Measurements from ENCODE around the gene LRRC19.

The LRRC19 gene

DNA sequence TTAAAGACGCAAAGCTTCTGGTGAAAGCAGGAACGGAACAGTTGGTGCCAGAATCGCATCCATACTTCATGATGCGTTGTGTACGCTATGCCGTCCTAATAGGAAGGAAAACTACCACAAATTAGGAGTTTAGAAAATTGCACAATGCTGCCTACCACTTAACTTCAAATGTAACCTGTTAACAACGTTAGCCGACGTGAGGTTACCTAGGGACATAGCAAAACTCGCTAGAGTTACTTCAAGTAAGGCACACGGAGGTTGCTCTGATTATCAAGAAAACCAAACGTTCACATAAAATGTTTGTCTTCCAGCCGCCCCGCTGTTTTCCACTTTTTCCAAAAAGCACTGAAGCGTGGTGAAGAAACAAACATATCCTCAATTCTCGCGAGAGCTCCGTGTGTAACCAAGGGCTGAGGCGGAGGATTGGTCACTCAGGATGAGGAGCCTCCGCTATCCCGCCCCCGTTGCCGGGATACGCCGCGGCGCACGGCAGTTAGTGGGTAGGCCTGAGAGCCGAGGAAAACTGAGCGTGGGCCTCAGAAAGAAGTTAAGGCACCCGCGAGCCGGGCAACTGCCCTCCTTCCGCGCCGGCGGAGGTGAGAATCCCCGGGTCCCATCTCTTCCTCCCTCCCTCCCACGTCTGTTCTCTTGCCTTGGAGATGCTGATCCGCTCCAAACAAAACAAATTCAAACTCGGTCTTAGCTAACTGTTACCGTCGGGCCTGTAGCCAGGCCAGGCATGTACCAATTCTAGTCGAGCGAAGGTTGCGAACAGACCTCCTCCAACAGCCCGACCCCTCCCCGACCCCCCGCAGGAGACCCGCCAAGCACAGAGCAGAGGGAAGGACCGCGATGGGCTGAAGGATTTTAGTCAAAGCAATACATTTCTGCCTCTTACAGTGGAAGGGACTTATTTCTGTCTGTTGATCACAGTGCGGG is 49.3 kb downstream of the LRRC19 start, which contains the start of gene IFT74:
TSS of gene IFT74 (plus strand) at position 492 of the 939 bp plus-strand sequence. CDS start 5,556 bp downstream, outside the sequence.
- Histone ChIP-seq H3K27me3 (ENCODE audit: insufficient read depth, insufficient read length) (no peaks in the 10 kb centered on the region), H3K9me3 (ENCODE audit: insufficient read depth, low read length) (no peaks in the 10 kb centered on the region), H3K9ac (ENCODE audit: insufficient read length, low read depth) (peak within 1 kb of the TSS; percentile 84), H3K36me3 (ENCODE audit: insufficient read depth, insufficient read length, low read length) (no peaks in the 10 kb centered on the region), H3K4me1 (ENCODE audit: insufficient read depth, insufficient read length) (peaks cover 2% of the 10 kb centered on the region), H3K4me3 (ENCODE audit: insufficient read length, low read depth) (peak within 1 kb of the TSS; percentile 75)
- TF ChIP-seq SUZ12 (IDR thresholded peaks at IDR 0.05; ENCODE audit: extremely low read depth, insufficient read depth, insufficient read length) (no peak), YY1 (IDR thresholded peaks at IDR 0.05; ENCODE audit: insufficient read depth, insufficient read length) (no peak), ZNF274 (IDR thresholded peaks at IDR 0.05; ENCODE audit: low read depth, low read length) (no peak)
- peak; percentile 90 for DNase-seq (ENCODE audit: low read depth, low spot score)

- TF ChIP-seq SUZ12 (IDR thresholded peaks at IDR 0.05; ENCODE audit: extremely low read depth, insufficient read depth, insufficient read length) (no peak), ZNF274 (IDR thresholded peaks at IDR 0.05; ENCODE audit: low read depth, low read length) (no peak), YY1 (IDR thresholded peaks at IDR 0.05; ENCODE audit: insufficient read depth, insufficient read length) (no peak)
- no peaks in the 10 kb centered on the region for H3K27me3 ChIP-seq (ENCODE audit: insufficient read depth, insufficient read length)
- no peak for DNase-seq (ENCODE audit: low read depth, low spot score)
Measured at GRCh38 chr9:26955222-26955903, 50.1 kb downstream of the LRRC19 start.

DNA sequence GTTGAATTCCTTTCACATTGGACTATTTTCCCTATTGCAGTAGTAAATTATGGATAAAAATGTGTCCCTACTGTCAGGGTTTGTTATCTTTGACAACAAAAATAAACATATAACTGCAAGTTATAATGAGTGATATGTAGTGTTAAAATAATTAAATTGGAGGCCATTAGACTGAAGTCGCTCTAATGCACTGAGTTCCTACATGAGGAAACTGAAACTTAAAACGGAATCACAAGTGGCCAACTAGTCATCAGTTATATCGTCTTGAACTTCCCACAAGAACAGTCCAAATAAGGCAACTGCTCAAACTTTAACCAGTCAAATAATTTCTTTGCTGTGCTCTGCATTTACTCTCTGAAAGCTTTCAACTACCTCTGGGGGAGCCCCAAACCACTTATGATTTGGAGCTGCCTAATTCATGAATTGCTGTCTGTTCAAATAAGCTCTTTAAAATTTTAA is 51.4 kb downstream of the LRRC19 start:
- DNase-seq (ENCODE audit: low read depth, low spot score) = no peak

More at GRCh38 chr9:26955222-26955903, 50.1 kb downstream of the LRRC19 start:
- no peaks in the 10 kb centered on the region for H3K9me3 ChIP-seq (ENCODE audit: insufficient read depth, low read length)
- H3K4me1 ChIP-seq (ENCODE audit: insufficient read depth, insufficient read length) = peaks cover 2% of the 10 kb centered on the region
- H3K36me3 ChIP-seq (ENCODE audit: insufficient read depth, insufficient read length, low read length) = no peaks in the 10 kb centered on the region
- H3K4me3 ChIP-seq (ENCODE audit: insufficient read length, low read depth) = peak overlapping the region; percentile 75
- peak overlapping the region; percentile 84 for H3K9ac ChIP-seq (ENCODE audit: insufficient read length, low read depth)

GRCh38 chr9:26951794-26952193 is 53.7 kb downstream of the LRRC19 start:
- H3K9ac ChIP-seq (ENCODE audit: insufficient read length, low read depth) = no peak overlapping the region
- H3K4me3 ChIP-seq (ENCODE audit: insufficient read length, low read depth) = no peak overlapping the region
- H3K27me3 ChIP-seq (ENCODE audit: insufficient read depth, insufficient read length) = no peaks in the 10 kb centered on the region
- H3K9me3 ChIP-seq (ENCODE audit: insufficient read depth, low read length) = no peaks in the 10 kb centered on the region
- H3K4me1 ChIP-seq (ENCODE audit: insufficient read depth, insufficient read length) = peaks cover 2% of the 10 kb centered on the region
- TF ChIP-seq YY1 (IDR thresholded peaks at IDR 0.05; ENCODE audit: insufficient read depth, insufficient read length) = no peak
- no peak for TF ChIP-seq SUZ12 (IDR thresholded peaks at IDR 0.05; ENCODE audit: extremely low read depth, insufficient read depth, insufficient read length)
- TF ChIP-seq ZNF274 (IDR thresholded peaks at IDR 0.05; ENCODE audit: low read depth, low read length) = no peak
- H3K36me3 ChIP-seq (ENCODE audit: insufficient read depth, insufficient read length, low read length) = no peaks in the 10 kb centered on the region
- DNase-seq (ENCODE audit: low read depth, low spot score) = no peak

More for the DNA sequence above, 51.4 kb downstream of the LRRC19 start:
- Histone ChIP-seq H3K9me3 (ENCODE audit: insufficient read depth, low read length) (no peaks in the 10 kb centered on the region), H3K27me3 (ENCODE audit: insufficient read depth, insufficient read length) (no peaks in the 10 kb centered on the region), H3K4me3 (ENCODE audit: insufficient read length, low read depth) (no peak overlapping the region), H3K4me1 (ENCODE audit: insufficient read depth, insufficient read length) (peaks cover 2% of the 10 kb centered on the region), H3K9ac (ENCODE audit: insufficient read length, low read depth) (no peak overlapping the region), H3K36me3 (ENCODE audit: insufficient read depth, insufficient read length, low read length) (no peaks in the 10 kb centered on the region)
- no peak for TF ChIP-seq YY1 (IDR thresholded peaks at IDR 0.05; ENCODE audit: insufficient read depth, insufficient read length)
- no peak for TF ChIP-seq SUZ12 (IDR thresholded peaks at IDR 0.05; ENCODE audit: extremely low read depth, insufficient read depth, insufficient read length)
- TF ChIP-seq ZNF274 (IDR thresholded peaks at IDR 0.05; ENCODE audit: low read depth, low read length) = no peak

DNA sequence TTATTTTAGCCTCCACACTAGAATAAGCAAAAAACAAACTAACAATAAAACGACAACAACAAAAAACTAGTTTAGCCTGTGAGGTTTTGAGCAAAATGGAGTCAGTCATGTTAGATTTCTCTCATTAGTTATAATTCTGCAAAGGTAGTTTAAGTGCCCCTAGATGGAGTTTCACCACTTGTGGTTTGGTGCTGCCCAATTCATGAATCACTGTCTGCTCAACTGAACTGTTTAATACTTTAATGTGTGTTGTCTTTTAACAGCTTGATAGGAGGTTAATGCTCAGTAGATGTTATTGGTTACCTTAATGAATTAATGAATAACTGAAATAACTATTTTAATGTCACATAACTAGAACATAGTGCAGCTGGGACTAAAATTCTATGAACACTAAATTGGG is 55.0 kb downstream of the LRRC19 start:
- H3K27me3 ChIP-seq (ENCODE audit: insufficient read depth, insufficient read length) = no peaks in the 10 kb centered on the region
- no peaks in the 10 kb centered on the region for H3K36me3 ChIP-seq (ENCODE audit: insufficient read depth, insufficient read length, low read length)
- no peak overlapping the region for H3K9ac ChIP-seq (ENCODE audit: insufficient read length, low read depth)
- H3K4me1 ChIP-seq (ENCODE audit: insufficient read depth, insufficient read length) = peaks cover 2% of the 10 kb centered on the region
- no peak for DNase-seq (ENCODE audit: low read depth, low spot score)
- H3K4me3 ChIP-seq (ENCODE audit: insufficient read length, low read depth) = no peak overlapping the region
- no peaks in the 10 kb centered on the region for H3K9me3 ChIP-seq (ENCODE audit: insufficient read depth, low read length)
- TF ChIP-seq ZNF274 (IDR thresholded peaks at IDR 0.05; ENCODE audit: low read depth, low read length) (no peak), SUZ12 (IDR thresholded peaks at IDR 0.05; ENCODE audit: extremely low read depth, insufficient read depth, insufficient read length) (no peak), YY1 (IDR thresholded peaks at IDR 0.05; ENCODE audit: insufficient read depth, insufficient read length) (no peak)

DNA sequence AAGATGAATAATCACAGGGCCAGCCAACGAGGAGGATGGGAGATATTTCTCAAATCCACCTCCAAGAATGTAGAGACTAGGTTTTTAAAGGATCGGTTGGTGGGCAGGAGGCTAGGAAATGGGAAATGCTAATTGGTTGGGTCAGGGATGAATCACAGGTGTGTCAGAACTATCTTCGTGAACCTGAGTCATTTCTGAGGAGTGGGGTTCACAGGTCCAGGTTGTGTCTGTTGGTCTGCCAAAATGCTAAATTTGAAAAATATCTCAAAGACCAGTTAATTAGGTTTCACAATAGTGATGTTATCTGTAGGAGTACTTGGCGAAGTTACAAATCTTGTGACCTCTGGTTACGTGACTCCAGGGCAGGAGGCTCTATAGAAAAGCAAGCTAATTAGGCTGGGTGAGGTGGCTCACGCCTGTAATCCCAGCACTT is 55.8 kb downstream of the LRRC19 start:
- Histone ChIP-seq H3K9me3 (ENCODE audit: insufficient read depth, low read length) (no peaks in the 10 kb centered on the region), H3K27me3 (ENCODE audit: insufficient read depth, insufficient read length) (no peaks in the 10 kb centered on the region), H3K4me3 (ENCODE audit: insufficient read length, low read depth) (no peak overlapping the region), H3K4me1 (ENCODE audit: insufficient read depth, insufficient read length) (no peaks in the 10 kb centered on the region), H3K36me3 (ENCODE audit: insufficient read depth, insufficient read length, low read length) (peaks cover under 1% of the 10 kb centered on the region), H3K9ac (ENCODE audit: insufficient read length, low read depth) (no peak overlapping the region)
- no peak for TF ChIP-seq ZNF274 (IDR thresholded peaks at IDR 0.05; ENCODE audit: low read depth, low read length)
- no peak for TF ChIP-seq YY1 (IDR thresholded peaks at IDR 0.05; ENCODE audit: insufficient read depth, insufficient read length)
- TF ChIP-seq SUZ12 (IDR thresholded peaks at IDR 0.05; ENCODE audit: extremely low read depth, insufficient read depth, insufficient read length) = no peak
- no peak for DNase-seq (ENCODE audit: low read depth, low spot score)
